ENCODE measurements around the gene SPON1. TPM values are rescaled to one million over a fixed set of nuclear protein-coding genes. Genes with fewer than 3 reads are reported as not detected.

Gene SPON1
- total RNA-seq, 2 experiments from 2014 or later: 0.96 to 1.4 TPM

DNA sequence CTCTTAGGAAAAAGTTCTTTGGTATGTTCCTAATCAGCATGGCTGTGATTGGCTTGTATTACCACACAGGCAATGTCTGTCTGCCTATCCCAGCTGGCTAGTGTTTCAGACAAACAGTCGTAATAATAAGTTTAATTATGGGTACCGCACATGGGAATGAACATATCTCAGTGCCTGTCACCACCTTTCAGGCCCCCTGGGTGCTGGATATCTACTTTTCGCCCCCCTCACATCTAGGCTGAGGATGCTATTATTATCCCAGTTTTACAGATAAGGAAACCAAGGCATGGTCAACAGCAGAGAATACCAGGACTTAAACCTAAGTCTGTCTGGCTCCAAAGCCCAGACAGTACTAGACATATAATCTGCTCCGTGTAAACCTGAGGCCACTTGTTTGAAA is 174.8 kb downstream of the SPON1 start:
- intact Hi-C loops (cut with micrococcal nuclease): no loop called here
- POLR2A ChIA-PET: no interaction called here

GRCh38 chr11:14140991-14141390 is 178.5 kb downstream of the SPON1 start:
- DNase-seq (no peak), ATAC-seq (no peak)
- H3K4me1 Mint-ChIP-seq (ENCODE audit: low read depth): peaks cover 9% of the 10 kb centered on the region
- no peak overlapping the region for H3K27ac Mint-ChIP-seq
- intact Hi-C loops (cut with micrococcal nuclease): loop anchor here (10.0 kb wide), 1 partner anchor 366 kb away; no protein-coding TSS in a partner anchor
- no peaks in the 10 kb centered on the region for H3K27me3 Mint-ChIP-seq
- TF ChIP-seq CTCF (IDR thresholded peaks at IDR 0.05): no peak
- no peaks in the 10 kb centered on the region for H3K36me3 Mint-ChIP-seq (ENCODE audit: low read depth)
- POLR2A ChIA-PET: no interaction called here
- H3K4me3 Mint-ChIP-seq: no peak overlapping the region
- CTCF ChIA-PET: interaction anchor here (1.4 kb wide), 1 partner anchor 8 kb away, joined by 3 read pairs; no protein-coding TSS in a partner anchor
- H3K9me3 Mint-ChIP-seq: no peaks in the 10 kb centered on the region

More for the DNA sequence above, 174.8 kb downstream of the SPON1 start:
- Mint-ChIP-seq H3K27ac (no peak overlapping the region), H3K4me1 (ENCODE audit: low read depth) (no peaks in the 10 kb centered on the region), H3K9me3 (no peaks in the 10 kb centered on the region), H3K36me3 (ENCODE audit: low read depth) (no peaks in the 10 kb centered on the region), H3K27me3 (no peaks in the 10 kb centered on the region), H3K4me3 (no peak overlapping the region)
- DNase-seq (no peak), ATAC-seq (no peak)
- CTCF ChIA-PET: interaction anchor here (1.7 kb wide), 1 partner anchor 11 kb away, joined by 9 read pairs; no protein-coding TSS in a partner anchor
- no peak for TF ChIP-seq CTCF (IDR thresholded peaks at IDR 0.05)

GRCh38 chr11:14141676-14142075 is 179.2 kb downstream of the SPON1 start:
- H3K4me1 Mint-ChIP-seq (ENCODE audit: low read depth): peaks cover 9% of the 10 kb centered on the region
- no peak for ATAC-seq
- TF ChIP-seq CTCF (IDR thresholded peaks at IDR 0.05): no peak
- no peak overlapping the region for H3K4me3 Mint-ChIP-seq
- ChIA-PET CTCF (no interaction called here), POLR2A (no interaction called here)
- no peaks in the 10 kb centered on the region for H3K36me3 Mint-ChIP-seq (ENCODE audit: low read depth)
- H3K27me3 Mint-ChIP-seq: no peaks in the 10 kb centered on the region
- H3K27ac Mint-ChIP-seq: no peak overlapping the region
- DNase-seq: no peak
- intact Hi-C loops (cut with micrococcal nuclease): loop anchor here (10.0 kb wide), 1 partner anchor 367 kb away; no protein-coding TSS in a partner anchor
- no peaks in the 10 kb centered on the region for H3K9me3 Mint-ChIP-seq

- no peak overlapping the region for H3K27ac Mint-ChIP-seq
- H3K9me3 Mint-ChIP-seq: no peaks in the 10 kb centered on the region
- H3K27me3 Mint-ChIP-seq: no peaks in the 10 kb centered on the region
- DNase-seq (no peak), ATAC-seq (peak; percentile 91)
- TF ChIP-seq CTCF (IDR thresholded peaks at IDR 0.05): no peak
- ChIA-PET CTCF (interaction anchor here (0.6 to 7.2 kb wide), 3 partner anchors 64 to 191 kb away, joined by 3 to 85 read pairs (median 4); partner anchors contain the start of gene SPON1), POLR2A (no interaction called here)
- intact Hi-C loops (cut with micrococcal nuclease): loop anchor here (5.0 to 10.0 kb wide), 2 partner anchors 102 to 370 kb away; no protein-coding TSS in a partner anchor
- no peak overlapping the region for H3K4me3 Mint-ChIP-seq
- H3K4me1 Mint-ChIP-seq (ENCODE audit: low read depth): peaks cover 12% of the 10 kb centered on the region
- H3K36me3 Mint-ChIP-seq (ENCODE audit: low read depth): no peaks in the 10 kb centered on the region
Measured at GRCh38 chr11:14144934-14145333, 182.4 kb downstream of the SPON1 start.

DNA sequence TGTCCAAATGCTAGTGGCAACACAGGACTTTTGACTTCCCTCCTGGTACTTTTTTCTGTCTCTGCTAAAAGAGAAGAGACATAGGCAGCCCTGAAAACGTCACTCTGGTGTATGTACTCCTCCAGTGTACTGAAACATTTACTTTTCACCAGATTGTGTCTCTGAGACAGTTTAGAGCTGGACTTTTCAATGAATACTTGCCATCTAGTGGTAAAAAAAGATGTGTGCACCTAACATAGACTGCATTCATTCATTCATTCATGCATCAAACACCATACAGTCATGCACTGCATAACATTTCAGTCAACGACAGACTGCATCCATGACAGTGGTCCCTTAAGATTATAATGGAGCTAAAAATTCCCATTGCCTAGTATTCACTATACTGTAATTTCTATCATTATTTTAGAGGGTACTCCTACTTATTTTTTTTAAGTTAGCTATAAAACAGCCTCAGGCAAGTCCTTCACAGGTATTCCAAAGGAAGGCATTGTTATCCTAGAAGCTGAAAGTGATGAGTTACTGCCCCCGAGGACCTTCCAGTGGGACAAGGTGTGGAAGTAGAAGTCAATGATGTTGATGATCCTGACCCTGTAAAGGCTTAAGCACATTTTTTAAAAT is 186.2 kb downstream of the SPON1 start:
- H3K4me3 Mint-ChIP-seq: no peak overlapping the region
- intact Hi-C loops (cut with micrococcal nuclease): loop anchor here (2.0 to 10.0 kb wide), 3 partner anchors 99 to 374 kb away; no protein-coding TSS in a partner anchor
- ChIA-PET CTCF (interaction anchor here (0.7 to 7.2 kb wide), 38 partner anchors 8 to 377 kb away, joined by 3 to 85 read pairs (median 4); partner anchors contain the start of gene SPON1), POLR2A (interaction anchor here (0.7 kb wide), 1 partner anchor 186 kb away, joined by 3 read pairs; the partner anchor contains the start of gene SPON1)
- H3K27me3 Mint-ChIP-seq: no peaks in the 10 kb centered on the region
- peaks cover 4% of the 10 kb centered on the region for H3K36me3 Mint-ChIP-seq (ENCODE audit: low read depth)
- peaks cover 12% of the 10 kb centered on the region for H3K4me1 Mint-ChIP-seq (ENCODE audit: low read depth)
- no peak overlapping the region for H3K27ac Mint-ChIP-seq
- peaks cover 7% of the 10 kb centered on the region for H3K9me3 Mint-ChIP-seq
- ATAC-seq (peak; percentile 66), DNase-seq (no peak)
- peak; percentile 63 for TF ChIP-seq CTCF (IDR thresholded peaks at IDR 0.05)

Measured in activated CD8-positive, alpha-beta T cell treated with anti-CD3 and anti-CD28 coated beads for 36 hours (primary cell).